A549 (cell line): Measurements from ENCODE around the gene ARHGAP26. TPM values are rescaled to one million over a fixed set of nuclear protein-coding genes. Genes with fewer than 3 reads are reported as not detected.

ENCODE experiments used
- ATAC-seq, 2 experiments: fragments of 200-7000 bp in 1 of 2; fragments of >200 bp in 1 of 2; cut with Nextera tagmentation in 1 of 2; cut with Tn5 transposase in 1 of 2; 3 replicates each; pipeline versions ENCODE4 v1.8.0 to v1.9.1; 2018 to 2020; ENCODE audit warnings: mild to moderate bottlenecking in 1 of 2, moderate library complexity in 1 of 2
- CTCF ChIA-PET: fragments of 300-600 bp; sonication (Branson Sonifier 250); formaldehyde crosslinking; extraction: SDS; loops from one replicate; lab custom pipeline; 2021; ENCODE audit warnings: antibody characterized with exemption, inconsistent platforms; lab: Yijun Ruan, JAX
- POLR2A ChIA-PET: fragments of 350-600 bp; formaldehyde crosslinking; extraction: SDS; loops from one replicate; lab custom pipeline; 2021; ENCODE audit warnings: antibody characterized with exemption, inconsistent platforms; lab: Yijun Ruan, JAX
- DNase-seq, 2 experiments: peaks; one replicate each; pipeline versions ENCODE4 v3.0.0 to v3.0.0-alpha.2; 2011 to 2016; ENCODE audit warnings: low read depth in 1 of 2, low spot score in 1 of 2
- FAIRE-seq: peaks from 2 replicates; lab custom pipeline; 2011; peaks lifted over from hg19 to GRCh38; lab: Jason Lieb, UNC
- H3K27ac ChIP-seq, 2 experiments: fragments of >200 bp; sonication (Bioruptor Twin); formaldehyde crosslinking; 3 replicates each; pipeline ENCODE4 v1.5.1; 2016 to 2017
- H3K4me1 ChIP-seq: fragments of >200 bp; sonication (Bioruptor Twin); formaldehyde crosslinking; 3 replicates; pipeline ENCODE4 v1.6.1; 2016
- H3K4me2 ChIP-seq: fragments of >200 bp; sonication (Bioruptor Twin); formaldehyde crosslinking; 3 replicates; pipeline ENCODE4 v1.6.1; 2016
- H3K4me3 ChIP-seq: fragments of >200 bp; sonication (Bioruptor Twin); formaldehyde crosslinking; 3 replicates; pipeline ENCODE4 v1.5.1; 2016
- H3K9me3 ChIP-seq: fragments of >200 bp; sonication (Bioruptor Twin); formaldehyde crosslinking; 3 replicates; pipeline ENCODE4 v1.6.1; 2016
- CBX2 ChIP-seq: fragments of 200-600 bp; sonication (generic); IDR thresholded peaks from 2 replicates; pipeline ENCODE4 v1.6.1; 2016; ENCODE audit warnings: low read depth, mild to moderate bottlenecking, borderline replicate concordance
- CHD4 ChIP-seq: fragments of 200-600 bp; sonication (generic); IDR thresholded peaks from 2 replicates; pipeline ENCODE4 v1.6.1; 2016; ENCODE audit warnings: antibody characterized with exemption, mild to moderate bottlenecking, borderline replicate concordance
- ESRRA ChIP-seq: fragments of 150-350 bp; IDR thresholded peaks from 2 replicates; pipeline ENCODE4 v1.6.1; 2014; ENCODE audit warnings: mild to moderate bottlenecking, low read length, borderline replicate concordance
- FOSL2 ChIP-seq, 2 experiments: fragments of 450-650 bp in 1 of 2; fragments of >200 bp in 1 of 2; sonication (Bioruptor Twin) in 1 of 2; formaldehyde crosslinking; IDR thresholded peaks; 2 replicates each; pipeline versions ENCODE4 v1.5.0 to v1.6.1; 2016 to 2020; ENCODE audit warnings: mild to moderate bottlenecking in 1 of 2, moderate library complexity in 1 of 2
- HES2 ChIP-seq: fragments of >200 bp; sonication (Bioruptor Twin); formaldehyde crosslinking; IDR thresholded peaks from 2 replicates; pipeline ENCODE4 v1.6.1; 2016
- HOXA7 ChIP-seq: fragments of 250-450 bp; sonication (Bioruptor Pico); IDR thresholded peaks from 2 replicates; pipeline ENCODE4 v1.5.0; 2020; ENCODE audit warnings: mild to moderate bottlenecking, moderate library complexity
- HOXB13 ChIP-seq: fragments of 250-450 bp; sonication (Bioruptor Pico); IDR thresholded peaks from 2 replicates; pipeline ENCODE4 v1.5.0; 2020; ENCODE audit warnings: low read depth, mild to moderate bottlenecking, moderate library complexity
- JUNB ChIP-seq: fragments of >200 bp; sonication (Bioruptor Twin); formaldehyde crosslinking; IDR thresholded peaks from 2 replicates; pipeline ENCODE4 v1.6.1; 2016
- KDM5A ChIP-seq: fragments of 200-600 bp; sonication (generic); IDR thresholded peaks from 2 replicates; pipeline ENCODE4 v1.6.1; 2016; ENCODE audit warnings: antibody characterized with exemption, mild to moderate bottlenecking
- MAX ChIP-seq: IDR thresholded peaks from 2 replicates; pipeline ENCODE4 v1.6.1; 2012
- NPAS2 ChIP-seq: fragments of 250-450 bp; sonication (Bioruptor Pico); IDR thresholded peaks from 2 replicates; pipeline ENCODE4 v1.8.0; 2022; ENCODE audit warnings: mild to moderate bottlenecking, moderate library complexity, borderline replicate concordance
- POLR2A ChIP-seq: IDR thresholded peaks from 2 replicates; pipeline ENCODE4 v1.6.1; 2012; ENCODE audit warnings: mild to moderate bottlenecking, low read length
- ZSCAN20 ChIP-seq: fragments of 250-450 bp; sonication (Bioruptor Pico); IDR thresholded peaks from 2 replicates; pipeline ENCODE4 v1.8.0; 2022; ENCODE audit warnings: mild to moderate bottlenecking, moderate library complexity
- WGBS: methylation state at CpG from one replicate; pipeline ENCODE4 v1.1.6; 2017; ENCODE audit errors: missing lambda C conversion rate; 5-methylcytosine and 5-hydroxymethylcytosine counted together
- polyA plus RNA-seq, 4 experiments: library from polyadenylated mRNA; depleted of rRNA in 3 of 4; stranded (reverse); fragments of >200 nt; fragmentation: RNase III in 1 of 4; extraction: RNeasy Plus Mini Kit Qiagen cat#74134 plus additional on column Dnase treatment in 1 of 4; gene quantifications; 2 replicates in 3 of 4; 3 replicates in 1 of 4; pipeline ENCODE4 v1.2.3, GENCODE V29; 2011 to 2017
- TF ChIP-seq, protein P1 (sequence below): fragments of 200-600 bp; sonication (generic); IDR thresholded peaks from 2 replicates; pipeline ENCODE4 v1.6.1; 2016; ENCODE audit warnings: antibody characterized with exemption, mild to moderate bottlenecking, moderate library complexity
- TF ChIP-seq, protein P2 (sequence below): fragments of 250-450 bp; sonication (Bioruptor Pico); IDR thresholded peaks from 2 replicates; pipeline ENCODE4 v1.5.0; 2020; ENCODE audit warnings: low read depth, mild to moderate bottlenecking, moderate library complexity
- TF ChIP-seq, protein P3 (sequence below): fragments of 250-450 bp; sonication (Bioruptor Pico); IDR thresholded peaks from 2 replicates; pipeline ENCODE4 v1.5.0; 2021; ENCODE audit warnings: mild to moderate bottlenecking, moderate library complexity, borderline replicate concordance

Gene ARHGAP26
- polyA plus RNA-seq, 2 of the 4 experiments (the other 2 are of a cell fraction): 6.6 to 19.1 TPM

DNA sequence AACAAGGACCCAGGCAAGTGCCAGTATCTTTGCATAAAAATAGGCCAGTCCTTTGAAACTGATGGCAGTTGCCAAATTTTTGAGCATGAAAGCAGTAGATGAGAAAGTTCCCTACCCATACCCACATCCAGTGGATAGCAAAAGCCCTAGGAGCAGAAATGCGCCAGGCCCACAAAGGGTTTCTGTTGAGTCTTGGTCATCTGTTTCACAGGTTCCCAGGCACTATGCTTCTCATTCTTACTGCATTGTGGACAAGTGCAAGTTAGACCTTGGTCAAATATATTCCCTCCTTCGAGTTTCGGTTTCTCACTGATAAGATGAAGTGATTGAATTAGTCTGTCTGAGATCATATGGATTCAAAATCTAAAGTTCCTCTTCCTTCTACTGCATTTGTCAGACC is 481.0 kb downstream of the ARHGAP26 start (continued):
- TF ChIP-seq, protein P1, sequence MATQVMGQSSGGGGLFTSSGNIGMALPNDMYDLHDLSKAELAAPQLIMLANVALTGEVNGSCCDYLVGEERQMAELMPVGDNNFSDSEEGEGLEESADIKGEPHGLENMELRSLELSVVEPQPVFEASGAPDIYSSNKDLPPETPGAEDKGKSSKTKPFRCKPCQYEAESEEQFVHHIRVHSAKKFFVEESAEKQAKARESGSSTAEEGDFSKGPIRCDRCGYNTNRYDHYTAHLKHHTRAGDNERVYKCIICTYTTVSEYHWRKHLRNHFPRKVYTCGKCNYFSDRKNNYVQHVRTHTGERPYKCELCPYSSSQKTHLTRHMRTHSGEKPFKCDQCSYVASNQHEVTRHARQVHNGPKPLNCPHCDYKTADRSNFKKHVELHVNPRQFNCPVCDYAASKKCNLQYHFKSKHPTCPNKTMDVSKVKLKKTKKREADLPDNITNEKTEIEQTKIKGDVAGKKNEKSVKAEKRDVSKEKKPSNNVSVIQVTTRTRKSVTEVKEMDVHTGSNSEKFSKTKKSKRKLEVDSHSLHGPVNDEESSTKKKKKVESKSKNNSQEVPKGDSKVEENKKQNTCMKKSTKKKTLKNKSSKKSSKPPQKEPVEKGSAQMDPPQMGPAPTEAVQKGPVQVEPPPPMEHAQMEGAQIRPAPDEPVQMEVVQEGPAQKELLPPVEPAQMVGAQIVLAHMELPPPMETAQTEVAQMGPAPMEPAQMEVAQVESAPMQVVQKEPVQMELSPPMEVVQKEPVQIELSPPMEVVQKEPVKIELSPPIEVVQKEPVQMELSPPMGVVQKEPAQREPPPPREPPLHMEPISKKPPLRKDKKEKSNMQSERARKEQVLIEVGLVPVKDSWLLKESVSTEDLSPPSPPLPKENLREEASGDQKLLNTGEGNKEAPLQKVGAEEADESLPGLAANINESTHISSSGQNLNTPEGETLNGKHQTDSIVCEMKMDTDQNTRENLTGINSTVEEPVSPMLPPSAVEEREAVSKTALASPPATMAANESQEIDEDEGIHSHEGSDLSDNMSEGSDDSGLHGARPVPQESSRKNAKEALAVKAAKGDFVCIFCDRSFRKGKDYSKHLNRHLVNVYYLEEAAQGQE: no peak

GRCh38 chr5:143251946-143252345 is 481.8 kb downstream of the ARHGAP26 start:
- Histone ChIP-seq H3K4me3 (no peak overlapping the region), H3K4me1 (peaks cover 22% of the 10 kb centered on the region), H3K27ac (peak overlapping the region in 1 of 2 experiments; percentile 92; a peak in 3 of 6 replicates), H3K4me2 (no peak overlapping the region), H3K9me3 (no peaks in the 10 kb centered on the region)
- no peak for DNase-seq
- ATAC-seq: no peak
- FAIRE-seq: no peak
- 91% methylated on average over 4 of the region's 4 CpGs for WGBS
- TF ChIP-seq ZSCAN20 (CRISPR knock-in tag) (no peak), HOXA7 (no peak), POLR2A (no peak), CHD4 (no peak), JUNB (no peak), ESRRA (no peak), MAX (no peak), FOSL2 (IDR thresholded peaks at IDR 0.05) (no peak), FOSL2 (CRISPR knock-in tag; IDR thresholded peaks at IDR 0.05) (no peak), NPAS2 (CRISPR knock-in tag) (no peak), HES2 (no peak), CBX2 (no peak), HOXB13 (CRISPR knock-in tag) (no peak), KDM5A (no peak)
- TF ChIP-seq, protein P2, sequence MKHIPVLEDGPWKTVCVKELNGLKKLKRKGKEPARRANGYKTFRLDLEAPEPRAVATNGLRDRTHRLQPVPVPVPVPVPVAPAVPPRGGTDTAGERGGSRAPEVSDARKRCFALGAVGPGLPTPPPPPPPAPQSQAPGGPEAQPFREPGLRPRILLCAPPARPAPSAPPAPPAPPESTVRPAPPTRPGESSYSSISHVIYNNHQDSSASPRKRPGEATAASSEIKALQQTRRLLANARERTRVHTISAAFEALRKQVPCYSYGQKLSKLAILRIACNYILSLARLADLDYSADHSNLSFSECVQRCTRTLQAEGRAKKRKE: no peak
- TF ChIP-seq, protein P3, sequence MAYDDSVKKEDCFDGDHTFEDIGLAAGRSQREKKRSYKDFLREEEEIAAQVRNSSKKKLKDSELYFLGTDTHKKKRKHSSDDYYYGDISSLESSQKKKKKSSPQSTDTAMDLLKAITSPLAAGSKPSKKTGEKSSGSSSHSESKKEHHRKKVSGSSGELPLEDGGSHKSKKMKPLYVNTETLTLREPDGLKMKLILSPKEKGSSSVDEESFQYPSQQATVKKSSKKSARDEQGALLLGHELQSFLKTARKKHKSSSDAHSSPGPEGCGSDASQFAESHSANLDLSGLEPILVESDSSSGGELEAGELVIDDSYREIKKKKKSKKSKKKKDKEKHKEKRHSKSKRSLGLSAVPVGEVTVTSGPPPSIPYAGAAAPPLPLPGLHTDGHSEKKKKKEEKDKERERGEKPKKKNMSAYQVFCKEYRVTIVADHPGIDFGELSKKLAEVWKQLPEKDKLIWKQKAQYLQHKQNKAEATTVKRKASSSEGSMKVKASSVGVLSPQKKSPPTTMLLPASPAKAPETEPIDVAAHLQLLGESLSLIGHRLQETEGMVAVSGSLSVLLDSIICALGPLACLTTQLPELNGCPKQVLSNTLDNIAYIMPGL: no peak
- TF ChIP-seq, protein P1: no peak
- ChIA-PET POLR2A (no interaction called here), CTCF (no interaction called here)
